HTR-8/SVneo (cell line): ENCODE data around the gene PRPF8.

ENCODE experiments used
- DNase-seq: peaks from one replicate; pipeline ENCODE4 v3.0.0; 2011; ENCODE audit warnings: low spot score, mixed read lengths; ENCODE audit not compliant: insufficient read length
- FAIRE-seq: peaks from 2 replicates; lab custom pipeline; 2011; peaks lifted over from hg19 to GRCh38; lab: Jason Lieb, UNC

The PRPF8 gene

DNA sequence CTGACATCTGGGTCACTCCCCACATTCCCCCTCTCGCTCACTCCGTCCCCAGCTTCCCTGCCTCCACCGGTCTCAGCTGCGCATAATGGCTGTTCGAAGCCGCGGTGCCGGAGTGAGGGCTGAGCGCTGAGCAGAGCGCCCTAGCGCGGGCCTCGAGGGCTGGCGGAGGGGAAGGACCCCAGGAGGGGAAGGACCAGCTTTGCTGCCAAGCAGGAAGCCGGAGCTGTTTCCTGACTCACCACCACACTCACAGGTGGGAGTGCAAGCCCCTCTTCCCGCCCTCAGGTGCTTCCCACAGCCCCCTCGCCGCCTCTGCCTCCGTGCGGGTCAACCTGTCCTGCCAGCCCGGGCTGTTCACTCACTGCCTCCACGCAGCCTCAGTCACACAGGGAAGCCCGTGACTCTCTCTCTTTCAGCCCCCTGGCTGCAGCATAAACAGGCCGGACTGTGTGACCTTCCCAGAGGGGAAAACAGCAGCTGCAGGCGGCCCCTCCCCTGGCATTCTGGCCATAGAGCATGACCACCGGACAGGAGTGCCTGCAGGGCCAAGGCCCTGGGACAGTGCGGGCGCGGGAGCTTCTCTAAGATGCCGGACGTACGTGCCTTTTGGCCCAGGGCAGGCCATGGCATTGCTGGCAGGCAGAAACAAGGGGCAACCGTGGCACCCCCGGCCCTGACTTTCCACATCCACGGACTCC is 79.7 kb downstream of the PRPF8 start:
- DNase-seq (no peak), FAIRE-seq (no peak)

DNA sequence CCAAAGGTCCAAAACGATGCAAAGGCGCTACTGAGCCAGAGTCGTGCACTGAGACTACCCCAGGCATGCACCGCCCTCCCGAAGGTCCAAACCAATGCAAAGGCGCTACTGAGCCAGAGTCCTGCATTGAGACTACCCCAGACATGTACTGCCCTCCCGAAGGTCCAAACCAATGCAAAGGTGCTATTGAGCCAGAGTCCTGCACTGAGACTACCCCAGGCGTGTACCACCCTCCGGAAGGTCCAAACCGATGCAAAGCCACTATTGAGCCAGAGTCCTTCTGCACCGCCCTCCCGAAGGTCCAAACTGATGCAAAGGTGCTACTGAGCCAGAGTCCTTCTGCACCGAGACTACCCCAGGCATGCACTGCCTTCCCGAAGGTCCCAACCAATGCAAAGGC is 83.1 kb downstream of the PRPF8 start:
- no peak for FAIRE-seq
- no peak for DNase-seq
